Neural cell (in vitro differentiated cells): ENCODE measurements around the gene MRGPRE.

Experiments used
- CTCF ChIP-seq: fragments of 450-650 bp; IDR thresholded peaks from 2 replicates; pipeline ENCODE4 v1.5.1; 2014; ENCODE audit warnings: antibody characterized with exemption, mild to moderate bottlenecking, moderate library complexity; ENCODE audit not compliant: poor library complexity, severe bottlenecking
- RAD21 ChIP-seq: fragments of 450-650 bp; conservative IDR thresholded peaks from 2 replicates; pipeline ENCODE4 v1.6.1; 2014; ENCODE audit warnings: antibody characterized with exemption, mild to moderate bottlenecking, moderate library complexity

GRCh38 chr11:3191586-3192324 lies 40.5 kb downstream of the MRGPRE start:
- no peak for TF ChIP-seq RAD21
- no peak for TF ChIP-seq CTCF
